ENCODE data around the gene COL25A1. TPM values are rescaled to one million over a fixed set of nuclear protein-coding genes. Genes with fewer than 3 reads are reported as not detected.

COL25A1 gene
- total RNA-seq, 1 experiment from 2014 or later = not detected

- TF ChIP-seq ELF1 (IDR thresholded peaks at IDR 0.05; ENCODE audit: borderline replicate concordance, low read depth) (no peak), TCF7L2 (IDR thresholded peaks at IDR 0.05; ENCODE audit: borderline replicate concordance, extremely low read depth, insufficient read depth, insufficient read length) (no peak), CBX3 (IDR thresholded peaks at IDR 0.05; ENCODE audit: low read depth) (no peak), YY1 (IDR thresholded peaks at IDR 0.05; ENCODE audit: extremely low read depth, insufficient replicate concordance, low read depth, low read length) (no peak), CEBPB (IDR thresholded peaks at IDR 0.05; ENCODE audit: low read depth) (no peak)
- TF ChIP-seq, protein P1, sequence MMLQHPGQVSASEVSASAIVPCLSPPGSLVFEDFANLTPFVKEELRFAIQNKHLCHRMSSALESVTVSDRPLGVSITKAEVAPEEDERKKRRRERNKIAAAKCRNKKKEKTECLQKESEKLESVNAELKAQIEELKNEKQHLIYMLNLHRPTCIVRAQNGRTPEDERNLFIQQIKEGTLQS (IDR thresholded peaks at IDR 0.05) = no peak
These were observed 255.8 kb downstream of the COL25A1 start (continued) for GRCh38 chr4:109046471-109047201.

DNA sequence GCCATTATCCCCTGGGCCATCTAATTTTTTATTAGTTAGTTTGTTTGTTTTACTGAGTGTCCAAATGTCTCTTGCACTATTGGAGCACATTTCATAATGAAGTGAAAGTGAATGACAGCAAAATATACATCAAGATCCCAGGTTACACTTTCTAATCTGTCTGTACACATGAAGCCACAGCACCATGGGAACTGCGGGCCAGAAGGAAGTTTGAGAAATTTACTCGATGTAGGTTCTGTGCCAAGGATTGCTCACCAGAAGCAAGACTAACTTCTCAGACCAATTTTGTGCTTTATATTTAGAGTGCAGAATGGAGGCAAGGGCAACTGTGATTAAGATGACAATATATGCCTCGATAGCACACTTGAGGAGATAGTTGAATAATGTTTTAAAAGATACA lies 258.0 kb downstream of the COL25A1 start:
- POLR2A ChIA-PET = no interaction called here
- CTCF ChIA-PET = no interaction called here
- no peak overlapping the region for H3K27ac ChIP-seq (ENCODE audit: low read depth, low read length)
- H3K4me2 ChIP-seq (ENCODE audit: low read length) = no peak overlapping the region
- intact Hi-C loops (cut with micrococcal nuclease) = no loop called here
- TF ChIP-seq EGR1 (IDR thresholded peaks at IDR 0.05; ENCODE audit: low read depth) (no peak), EZH2phosphoT487 (IDR thresholded peaks at IDR 0.05; ENCODE audit: borderline replicate concordance) (no peak), ZFX (IDR thresholded peaks at IDR 0.05) (no peak), TCF7L2 (IDR thresholded peaks at IDR 0.05; ENCODE audit: borderline replicate concordance, extremely low read depth, insufficient read depth, insufficient read length) (no peak), MAX (IDR thresholded peaks at IDR 0.05) (no peak), CTCF (IDR thresholded peaks at IDR 0.05 in 2 of 3, conservative IDR thresholded peaks at IDR 0.05 in 1 of 3; ENCODE audit: borderline replicate concordance in 1 of 3, insufficient read depth in 1 of 3, low read depth in 2 of 3, low read length in 2 of 3) (no peak), SP1 (IDR thresholded peaks at IDR 0.05; ENCODE audit: low read depth) (no peak), SRF (IDR thresholded peaks at IDR 0.05; ENCODE audit: low read depth) (no peak), JUND (IDR thresholded peaks at IDR 0.05) (no peak), YY1 (IDR thresholded peaks at IDR 0.05; ENCODE audit: extremely low read depth, insufficient replicate concordance, low read depth, low read length) (no peak), ZNF274 (IDR thresholded peaks at IDR 0.05; ENCODE audit: low read depth, low read length) (no peak), FOSL1 (IDR thresholded peaks at IDR 0.05; ENCODE audit: low read depth) (no peak), EZH2 (IDR thresholded peaks at IDR 0.05) (no peak), POLR2AphosphoS5 (IDR thresholded peaks at IDR 0.05; ENCODE audit: low read depth, low read length) (no peak), RAD21 (IDR thresholded peaks at IDR 0.05; ENCODE audit: low read depth) (no peak), POLR2A (IDR thresholded peaks at IDR 0.05; ENCODE audit: borderline replicate concordance, extremely low read depth, insufficient read depth, insufficient read length) (no peak), SIN3A (IDR thresholded peaks at IDR 0.05; ENCODE audit: low read depth) (no peak), ELF1 (IDR thresholded peaks at IDR 0.05; ENCODE audit: borderline replicate concordance, low read depth) (no peak), ZBTB33 (IDR thresholded peaks at IDR 0.05; ENCODE audit: extremely low read depth, insufficient replicate concordance, low read length) (no peak)
- TF ChIP-seq, protein P1 (IDR thresholded peaks at IDR 0.05) = no peak
- no peak overlapping the region for H3K4me3 ChIP-seq (replicated peaks in 1 of 2; ENCODE audit: low read depth in 1 of 2, low read length in 2 of 2)
- ATAC-seq (no peak), DNase-seq (ENCODE audit: low read depth, low spot score) (no peak)
- H3K9ac ChIP-seq (ENCODE audit: low read length) = no peak overlapping the region
- RAD21 ChIA-PET (ENCODE audit: low non-redundant PET in 1 of 2, low total read pairs in 2 of 2, uncharacterized antibody in 2 of 2, unreplicated experiment in 2 of 2) = no interaction called here
- no peaks in the 10 kb centered on the region for H3K9me3 ChIP-seq (ENCODE audit: control insufficient read depth in 1 of 2, insufficient read depth in 1 of 2, low read depth in 1 of 2, low read length in 2 of 2)
- H3K27me3 ChIP-seq (ENCODE audit: insufficient read depth, low read length) = peaks cover 59% of the 10 kb centered on the region
- no peaks in the 10 kb centered on the region for H3K36me3 ChIP-seq (ENCODE audit: control insufficient read depth in 1 of 2, insufficient read depth in 2 of 2, low read length in 2 of 2)
- no peaks in the 10 kb centered on the region; the same call in 1 of the 2 replicates for H4K20me1 ChIP-seq (ENCODE audit: insufficient read depth)
- no TSS peak for BruUV-seq (replicated peaks)
- no peaks in the 10 kb centered on the region for H3K4me1 ChIP-seq (ENCODE audit: control insufficient read depth in 1 of 2, insufficient read depth in 2 of 2, low read length in 2 of 2)
- H3K79me2 ChIP-seq (ENCODE audit: insufficient read depth, low read length) = no peaks in the 10 kb centered on the region
- H2AFZ ChIP-seq (ENCODE audit: low read depth, low read length, poor library complexity, severe bottlenecking) = no peak overlapping the region
- no peaks in the 10 kb centered on the region for H3K9me2 ChIP-seq (ENCODE audit: insufficient read depth)
